HPDE6-E6E7 (cell line): Measurements from ENCODE around the gene WNK2.

Experiments
- DNase-seq: peaks from one replicate; pipeline ENCODE4 v3.0.0; 2011; ENCODE audit warnings: missing footprints; ENCODE audit errors: extremely low spot score

WNK2 gene

GRCh38 chr9:93185266-93186214, 1.6 kb downstream of the WNK2 start:
- no peak for DNase-seq

- DNase-seq = no peak
Observed at GRCh38 chr9:93186215-93186945, 2.4 kb downstream of the WNK2 start.

- no peak for DNase-seq
Observed at GRCh38 chr9:93187047-93187446, 3.1 kb downstream of the WNK2 start.

- no peak for DNase-seq
Observed at GRCh38 chr9:93187574-93187973, 3.6 kb downstream of the WNK2 start.

- no peak for DNase-seq
Observed at GRCh38 chr9:93188426-93189368, 4.8 kb downstream of the WNK2 start.

- no peak for DNase-seq
Observed at GRCh38 chr9:93189369-93190132, 5.6 kb downstream of the WNK2 start.

GRCh38 chr9:93190133-93190525, 6.2 kb downstream of the WNK2 start:
- DNase-seq = no peak

- no peak for DNase-seq
Observed at GRCh38 chr9:93190656-93191353, 6.9 kb downstream of the WNK2 start.

- DNase-seq = no peak
Observed at GRCh38 chr9:93191354-93191660, 7.4 kb downstream of the WNK2 start.

- no peak for DNase-seq
Observed at GRCh38 chr9:93192721-93193387, 8.9 kb downstream of the WNK2 start.

- DNase-seq = peak; percentile 36
Observed at GRCh38 chr9:93193388-93194220, 9.7 kb downstream of the WNK2 start.

- DNase-seq = no peak
Observed at GRCh38 chr9:93194221-93194625, 10.3 kb downstream of the WNK2 start.

GRCh38 chr9:93194641-93195040, 10.7 kb downstream of the WNK2 start:
- DNase-seq = no peak

- no peak for DNase-seq
Observed at GRCh38 chr9:93196096-93197055, 12.4 kb downstream of the WNK2 start.

- DNase-seq = no peak
Observed at GRCh38 chr9:93197670-93198069, 13.7 kb downstream of the WNK2 start.

- DNase-seq = no peak
Observed at GRCh38 chr9:93198117-93198837, 14.3 kb downstream of the WNK2 start.
